HL-60/S4 treated with phorbol 12-myristate 13-acetate at 8.2 ng/mL for 4 days and 3 days (cell line): ENCODE measurements around the gene TATDN2.

Source experiments
- in situ Hi-C: fragments of 300-500 bp; cut with MboI; formaldehyde crosslinking; loops from 2 replicates; pipeline ENCODE4 v1.15.0; 2022; ENCODE audit warnings: low sequenced_read_pairs

The TATDN2 gene, protein sequence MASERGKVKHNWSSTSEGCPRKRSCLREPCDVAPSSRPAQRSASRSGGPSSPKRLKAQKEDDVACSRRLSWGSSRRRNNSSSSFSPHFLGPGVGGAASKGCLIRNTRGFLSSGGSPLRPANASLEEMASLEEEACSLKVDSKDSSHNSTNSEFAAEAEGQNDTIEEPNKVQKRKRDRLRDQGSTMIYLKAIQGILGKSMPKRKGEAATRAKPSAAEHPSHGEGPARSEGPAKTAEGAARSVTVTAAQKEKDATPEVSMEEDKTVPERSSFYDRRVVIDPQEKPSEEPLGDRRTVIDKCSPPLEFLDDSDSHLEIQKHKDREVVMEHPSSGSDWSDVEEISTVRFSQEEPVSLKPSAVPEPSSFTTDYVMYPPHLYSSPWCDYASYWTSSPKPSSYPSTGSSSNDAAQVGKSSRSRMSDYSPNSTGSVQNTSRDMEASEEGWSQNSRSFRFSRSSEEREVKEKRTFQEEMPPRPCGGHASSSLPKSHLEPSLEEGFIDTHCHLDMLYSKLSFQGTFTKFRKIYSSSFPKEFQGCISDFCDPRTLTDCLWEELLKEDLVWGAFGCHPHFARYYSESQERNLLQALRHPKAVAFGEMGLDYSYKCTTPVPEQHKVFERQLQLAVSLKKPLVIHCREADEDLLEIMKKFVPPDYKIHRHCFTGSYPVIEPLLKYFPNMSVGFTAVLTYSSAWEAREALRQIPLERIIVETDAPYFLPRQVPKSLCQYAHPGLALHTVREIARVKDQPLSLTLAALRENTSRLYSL

DNA sequence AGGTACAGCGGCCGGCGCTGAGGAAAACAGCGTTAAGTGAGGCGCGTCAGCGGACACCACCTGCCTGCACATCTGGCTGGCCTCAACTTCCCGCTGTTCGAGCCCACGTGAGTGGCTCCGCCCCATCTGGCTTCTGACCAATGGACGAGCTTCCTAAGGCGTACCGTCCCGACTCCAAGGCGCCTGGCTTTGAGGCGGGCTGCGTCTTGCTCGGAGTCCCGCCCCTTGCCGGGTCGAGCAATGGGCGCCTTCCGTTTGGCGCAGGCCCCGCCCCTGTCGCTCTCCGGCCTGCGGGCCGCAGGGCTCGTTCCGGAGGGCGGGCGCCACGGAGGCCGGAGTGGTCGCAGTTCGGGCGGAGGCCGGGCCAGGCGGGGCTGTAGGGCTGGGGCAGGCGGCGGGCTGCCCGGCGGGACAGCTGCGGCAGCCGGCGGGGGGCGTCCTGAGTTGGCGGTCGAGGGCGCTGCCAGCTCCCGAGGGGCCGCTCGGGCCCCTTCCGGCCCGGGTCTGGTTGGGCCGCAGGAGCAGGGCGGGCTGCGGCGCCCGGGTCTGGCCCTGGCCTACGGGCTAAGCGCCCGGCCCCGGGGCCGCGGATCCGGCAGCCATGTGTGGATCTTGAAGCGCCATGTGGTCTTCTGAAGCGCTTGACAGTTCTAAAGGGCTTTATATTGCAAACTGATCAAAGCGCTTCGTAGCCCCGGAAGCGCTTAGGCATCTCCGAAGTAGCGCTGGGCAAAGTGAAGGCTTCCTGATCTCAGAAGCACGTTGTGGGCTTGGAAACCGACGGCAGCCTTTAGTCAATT, at the start of gene TATDN2:
TSS of gene TATDN2 (plus strand) at position 276 of the 800 bp plus-strand sequence. CDS start 742 bp downstream, outside the sequence.
- in situ Hi-C loops: no loop called here

DNA sequence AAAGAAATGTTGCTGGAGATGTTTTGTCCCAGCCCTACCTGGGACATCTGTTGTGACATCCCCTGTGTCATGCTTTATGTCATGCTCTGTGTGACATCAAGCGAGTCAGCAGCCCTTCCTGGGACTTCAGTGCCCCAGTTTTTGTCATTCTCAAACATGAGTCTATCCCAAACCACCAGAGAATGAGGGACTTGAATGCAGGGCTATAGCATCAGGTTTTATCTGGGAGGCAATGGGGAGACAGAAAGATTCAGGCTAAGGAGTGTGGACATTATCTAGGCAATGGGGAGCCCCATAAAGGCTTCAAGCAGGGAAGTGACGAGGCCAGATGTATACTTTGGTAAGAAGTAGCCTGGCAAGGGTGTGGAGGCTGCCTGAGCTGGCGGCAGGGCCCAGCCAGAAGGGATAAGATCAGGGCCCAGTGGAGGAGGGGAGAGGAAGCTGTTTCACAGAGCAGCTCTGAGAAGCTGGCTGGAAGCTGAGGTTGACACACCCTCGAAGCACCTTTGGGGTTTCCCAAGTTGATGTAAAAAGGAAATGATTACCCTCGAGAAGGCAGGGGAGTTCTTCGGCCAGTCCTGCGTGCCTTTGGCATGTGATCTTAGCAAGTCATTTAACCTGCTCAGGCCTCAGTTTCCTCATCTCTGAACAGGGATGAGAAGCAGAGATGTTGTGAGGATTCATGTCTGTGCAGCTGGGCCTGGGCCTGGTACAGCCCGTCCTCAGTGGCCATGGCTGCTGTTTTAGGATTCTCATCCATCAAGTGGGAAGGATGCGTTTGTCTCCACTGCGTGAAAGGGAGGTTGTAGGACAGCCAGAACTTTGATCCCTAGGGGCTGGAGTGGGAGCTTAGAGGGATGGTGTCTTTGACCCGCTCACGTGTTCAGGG, 49.3 kb upstream of the TATDN2 start:
- in situ Hi-C loops: no loop called here

DNA sequence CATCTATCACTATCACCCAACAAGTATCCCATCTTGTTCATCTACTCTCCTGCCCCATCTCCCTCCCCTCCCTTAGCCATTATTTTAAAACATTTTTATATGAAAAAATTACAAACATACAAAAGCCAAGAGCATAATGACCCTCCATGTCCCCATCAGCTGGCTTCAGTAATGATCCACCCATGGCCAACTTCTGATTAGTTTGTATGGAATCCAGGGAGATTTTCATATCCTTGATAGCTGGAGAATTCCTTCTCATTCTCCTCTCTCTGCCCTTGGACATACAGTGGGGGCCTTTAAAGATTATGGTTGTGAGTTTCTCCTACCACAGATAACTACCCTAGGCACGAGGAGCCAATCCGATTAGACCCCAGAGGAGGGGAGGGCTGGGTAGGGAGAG, 43.3 kb upstream of the TATDN2 start:
- in situ Hi-C loops: no loop called here

DNA sequence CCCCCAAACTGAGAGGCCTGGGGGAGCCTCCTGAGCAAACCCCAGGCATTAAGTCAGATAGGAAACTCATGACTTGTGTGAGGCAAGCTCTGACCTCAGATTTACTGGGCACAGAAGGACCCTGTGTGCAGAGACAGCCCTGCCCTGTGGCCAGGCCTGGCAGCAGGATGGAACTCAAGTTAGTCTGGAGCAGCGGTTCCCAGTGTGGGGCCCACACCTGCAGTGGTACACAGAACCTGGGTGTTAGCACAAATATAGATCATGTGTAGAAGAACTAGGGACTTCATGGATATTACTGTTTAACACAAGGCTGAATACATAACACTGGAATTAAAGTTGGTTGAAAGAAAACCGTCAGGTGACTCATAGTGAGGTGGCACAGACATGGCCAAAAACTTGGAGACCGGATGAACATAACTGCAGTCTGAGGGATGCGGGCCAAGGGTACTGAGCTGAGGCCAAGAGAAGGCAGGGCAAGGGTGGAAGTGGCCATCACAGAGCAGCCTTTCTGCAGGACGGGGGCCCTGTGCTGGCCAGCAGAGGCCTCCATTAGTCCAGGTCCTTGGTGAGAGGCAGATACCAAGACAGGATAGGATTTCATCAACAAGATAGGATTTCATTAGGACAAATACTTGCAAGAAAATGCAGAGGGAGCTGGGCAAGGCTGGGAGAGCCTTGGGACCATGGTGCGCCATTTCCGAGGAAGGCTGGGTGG, 42.7 kb upstream of the TATDN2 start:
- in situ Hi-C loops: no loop called here

DNA sequence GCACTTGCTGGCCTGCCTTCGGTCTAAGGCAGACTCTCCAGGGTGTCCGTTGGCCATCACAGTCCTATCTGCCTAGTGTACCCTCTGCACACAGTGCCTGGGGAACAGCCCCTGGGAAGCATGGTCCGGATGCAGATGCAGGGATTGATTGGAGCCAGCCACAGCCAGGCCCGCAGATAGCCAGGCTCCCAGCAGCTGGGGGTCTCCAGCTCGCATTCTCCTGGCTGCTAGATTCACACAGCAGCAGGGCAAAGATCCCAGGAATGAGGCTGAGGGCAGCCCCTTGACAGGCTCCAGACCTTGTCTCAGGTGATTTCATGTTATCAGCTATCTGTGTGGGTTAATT, 42.1 kb upstream of the TATDN2 start:
- in situ Hi-C loops: no loop called here

DNA sequence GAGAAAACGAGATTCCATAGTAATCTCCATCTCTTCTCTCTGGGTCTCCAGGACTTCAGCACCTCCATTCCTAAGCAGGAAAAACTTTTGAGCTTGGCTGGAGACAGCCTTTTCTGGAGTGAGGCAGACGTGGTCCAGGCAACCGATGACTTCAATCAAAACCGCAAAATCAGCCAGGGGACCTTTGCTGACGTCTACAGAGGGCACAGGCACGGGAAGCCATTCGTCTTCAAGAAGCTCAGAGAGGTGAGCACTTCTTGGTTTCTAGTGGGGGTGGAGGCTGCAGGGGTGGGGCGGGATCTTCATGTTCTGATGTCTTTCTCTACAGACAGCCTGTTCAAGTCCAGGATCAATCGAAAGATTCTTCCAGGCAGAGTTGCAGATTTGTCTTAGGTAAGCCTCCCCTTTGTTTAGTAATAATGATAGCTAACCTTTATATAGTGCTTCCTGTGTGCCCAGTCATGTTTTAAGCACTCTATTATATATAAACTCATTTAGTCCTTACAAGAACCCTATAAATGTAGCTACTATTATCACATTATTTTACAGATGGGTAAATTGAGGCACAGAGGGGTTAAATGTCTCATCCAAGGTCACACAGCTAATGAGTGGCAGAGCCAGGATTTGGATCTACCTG, 35.0 kb upstream of the TATDN2 start:
- in situ Hi-C loops: no loop called here

DNA sequence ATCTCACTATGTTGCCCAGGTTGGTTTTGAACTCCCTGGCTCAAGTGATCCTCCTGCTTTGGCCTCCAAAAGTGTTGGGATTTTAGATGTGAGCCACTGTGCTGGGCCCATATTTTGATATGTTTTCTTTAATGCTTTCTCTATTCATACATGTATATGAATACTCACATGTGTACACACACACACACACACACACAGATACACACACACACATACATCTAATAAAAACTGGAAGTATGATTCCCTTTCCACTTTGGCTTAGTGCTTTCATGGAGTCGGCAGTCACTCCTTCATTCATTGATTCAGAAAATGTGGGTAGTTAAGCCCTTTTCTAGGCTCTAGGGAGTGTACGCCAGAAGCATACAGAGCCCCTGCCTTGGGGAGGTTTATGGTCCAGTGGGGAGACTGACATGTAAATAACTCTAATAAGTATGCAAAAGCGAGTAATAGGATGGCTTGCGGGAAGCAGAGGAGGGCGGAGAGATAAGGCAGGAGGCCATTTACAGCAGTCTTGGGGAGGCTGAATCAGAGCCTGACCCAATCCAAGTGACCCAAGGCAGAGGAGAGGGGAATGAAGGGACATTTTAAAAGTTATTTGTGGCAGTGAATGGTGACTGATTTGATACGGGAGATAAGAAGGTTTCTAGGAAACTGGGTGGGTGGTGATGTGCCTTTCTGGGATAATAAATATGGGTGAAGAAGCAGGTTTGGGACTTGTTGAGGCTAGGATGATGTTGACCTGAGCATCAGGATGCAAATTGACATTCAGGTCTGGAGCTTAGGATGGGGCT, 32.5 kb upstream of the TATDN2 start:
- in situ Hi-C loops: no loop called here

DNA sequence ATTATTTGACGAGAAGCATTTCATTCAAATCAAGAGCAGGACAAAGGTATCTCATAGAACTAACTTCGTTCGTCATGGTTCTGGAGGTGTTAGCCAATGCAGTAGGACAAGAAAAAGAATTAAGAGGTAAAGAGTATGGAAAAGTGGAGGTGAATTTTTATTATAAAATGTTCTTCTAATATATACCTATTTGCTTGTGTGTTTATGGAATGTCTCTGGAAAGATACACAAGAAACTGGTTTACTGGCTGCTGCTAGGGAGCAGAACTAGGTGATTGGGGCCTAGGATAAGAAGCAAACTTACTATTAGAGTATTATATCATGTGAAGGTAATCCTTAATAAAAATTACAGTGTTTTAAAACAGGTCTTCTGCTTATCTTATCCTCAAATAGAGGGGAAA, 30.9 kb upstream of the TATDN2 start:
- in situ Hi-C loops: no loop called here

DNA sequence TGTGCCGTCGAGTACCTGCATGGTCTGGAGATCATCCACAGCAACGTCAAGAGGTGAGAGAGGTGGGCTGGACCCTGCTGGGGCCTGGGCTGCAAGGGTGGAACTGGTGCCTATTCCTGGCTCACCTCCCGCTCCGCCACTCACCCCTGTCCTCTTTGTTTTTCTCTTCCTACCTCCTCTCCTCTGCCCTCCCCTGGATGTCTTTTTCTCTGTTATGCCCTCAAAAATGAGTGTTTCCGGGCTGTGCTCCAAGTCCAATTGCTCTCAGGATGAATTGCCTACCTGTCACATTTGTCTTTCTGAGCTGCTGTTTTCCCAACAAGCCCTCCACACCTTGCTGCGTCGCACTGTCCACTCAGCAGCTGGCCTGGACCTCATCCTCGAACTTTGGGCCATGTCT, 28.5 kb upstream of the TATDN2 start:
- in situ Hi-C loops: no loop called here

DNA sequence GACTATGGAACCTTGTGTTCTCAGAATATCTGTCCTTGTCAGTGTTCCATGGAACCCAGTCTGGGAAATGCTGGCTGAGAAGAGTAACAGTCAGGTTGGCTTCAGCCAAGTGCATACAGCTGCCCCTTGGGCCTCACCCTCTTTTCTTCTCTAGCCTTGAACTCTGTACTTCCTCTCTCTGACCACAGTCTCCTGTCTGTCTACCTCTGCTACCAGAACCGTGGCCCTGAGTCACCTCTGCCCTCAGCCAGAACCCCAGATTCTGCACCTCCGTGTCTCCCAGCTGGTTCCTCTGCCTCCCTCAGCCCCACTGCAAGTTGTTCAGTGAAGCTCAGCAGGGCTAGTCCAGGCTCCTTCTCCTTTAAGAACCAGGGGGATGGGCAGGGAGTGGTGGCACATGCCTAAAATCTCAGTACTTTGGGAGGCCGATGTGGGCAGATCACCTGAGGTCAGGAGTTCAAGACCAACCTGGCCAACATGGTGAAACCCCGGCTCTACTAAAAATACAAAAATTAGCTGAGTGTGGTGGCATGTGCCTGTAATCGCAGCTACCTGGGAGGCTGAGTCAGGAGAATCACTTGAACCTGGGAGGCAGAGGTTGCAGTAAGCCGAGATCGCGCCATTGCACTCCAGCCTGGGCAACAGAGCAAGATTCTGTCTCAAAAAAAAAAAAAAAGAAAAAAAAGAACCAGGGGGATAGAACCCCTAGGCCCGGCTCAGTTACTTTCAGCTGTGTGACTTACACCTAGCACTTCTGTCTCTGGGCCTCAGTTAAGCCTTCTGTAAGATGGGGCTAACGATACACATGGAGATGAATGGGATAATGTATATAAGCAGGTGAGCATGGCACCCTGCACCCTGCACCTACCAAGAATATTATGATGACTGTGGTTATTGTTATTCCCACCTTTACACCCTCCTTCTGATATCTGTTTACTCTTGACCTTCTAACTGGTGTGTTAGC, 24.3 kb upstream of the TATDN2 start:
- in situ Hi-C loops: no loop called here

DNA sequence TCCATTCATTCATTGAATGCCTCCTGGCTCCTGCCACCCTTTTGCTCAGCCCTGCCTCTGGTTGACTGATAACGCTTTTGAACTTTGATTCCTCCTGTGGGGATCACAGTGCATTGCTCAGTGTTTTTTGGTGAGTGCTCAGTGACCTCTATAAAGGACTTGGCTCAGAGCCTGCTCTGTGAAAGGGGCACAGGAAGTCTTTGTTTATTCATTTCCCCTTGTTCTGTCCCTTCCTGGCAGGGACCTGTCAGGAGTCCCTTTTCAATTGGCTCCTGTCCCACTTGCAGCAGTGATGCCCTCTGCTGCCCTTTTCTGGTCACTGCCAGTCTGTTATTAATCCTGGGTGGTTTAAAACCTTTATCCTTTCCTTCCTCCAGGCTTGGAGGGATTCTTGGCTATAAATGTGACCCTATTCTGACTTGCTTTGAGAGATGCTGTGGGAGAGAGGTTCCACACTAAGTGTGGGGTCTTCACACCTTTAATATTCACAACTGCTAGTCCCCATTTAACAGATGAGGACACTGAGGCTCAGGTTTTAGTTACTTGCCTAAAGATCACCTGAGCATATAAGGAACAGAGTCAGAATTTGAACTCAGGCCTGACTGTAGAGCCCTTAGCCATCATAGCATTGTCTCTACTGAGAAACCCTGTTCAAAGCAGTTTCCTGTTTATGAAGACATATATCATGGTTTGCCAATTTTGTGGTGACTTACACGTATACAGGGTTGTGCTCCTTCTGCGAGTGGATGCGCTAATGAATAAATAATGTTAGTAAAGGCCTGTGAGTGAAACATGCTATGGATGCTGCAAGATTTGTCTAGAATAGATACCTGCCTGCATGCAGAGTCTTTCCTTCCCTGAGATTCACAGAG, 23.2 kb upstream of the TATDN2 start:
- in situ Hi-C loops: no loop called here

DNA sequence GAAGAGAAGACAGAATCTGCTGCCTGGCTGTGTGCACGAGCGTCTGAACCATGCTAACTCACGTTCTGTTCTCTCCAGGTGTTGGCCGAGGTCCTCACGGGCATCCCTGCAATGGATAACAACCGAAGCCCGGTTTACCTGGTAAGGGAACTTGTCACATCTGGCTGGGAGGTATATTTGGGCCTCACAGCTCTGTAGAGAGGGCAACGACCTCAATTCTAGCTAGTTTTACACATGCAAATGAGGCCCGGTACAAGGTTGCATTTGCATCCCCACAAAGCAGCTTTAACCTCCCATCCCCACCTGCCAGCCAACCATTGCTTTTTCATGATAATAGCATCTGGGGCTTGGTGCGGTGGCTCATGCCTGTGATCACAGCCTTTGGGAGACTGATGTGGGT, 22.0 kb upstream of the TATDN2 start:
- in situ Hi-C loops: no loop called here

DNA sequence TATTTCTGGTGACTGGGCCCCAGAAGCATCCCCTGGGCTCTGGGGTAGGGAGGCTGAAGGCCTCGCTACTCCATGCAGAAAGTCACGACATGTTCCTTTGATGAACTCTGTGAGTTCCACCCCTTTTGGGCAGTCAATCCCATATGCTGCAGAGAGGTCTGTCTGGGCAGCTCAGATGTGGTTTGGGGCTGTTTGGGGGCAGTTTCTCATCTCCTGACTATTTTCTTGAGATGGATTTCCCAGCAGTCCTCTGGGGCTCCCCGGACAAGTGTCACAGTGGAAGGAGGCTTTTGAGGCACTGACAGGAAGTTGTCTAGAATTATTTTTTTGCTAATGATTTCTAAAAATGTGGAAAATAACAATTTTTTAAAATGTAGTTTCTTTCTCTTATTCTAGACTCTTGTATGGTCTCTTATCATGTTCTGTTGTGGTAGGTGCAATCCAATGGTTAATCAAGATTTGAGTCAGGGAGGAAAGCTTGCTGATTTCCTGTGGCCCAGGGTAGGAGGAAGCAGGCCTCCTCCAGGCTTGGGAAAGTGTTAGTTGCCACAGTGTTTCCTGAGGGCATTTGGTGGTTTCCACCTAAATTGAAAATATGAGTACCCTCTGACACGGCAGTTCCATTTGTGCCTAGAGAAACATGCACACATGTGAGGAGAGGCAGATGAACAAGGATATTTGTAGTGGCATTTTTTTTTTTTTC, 19.9 kb upstream of the TATDN2 start:
- in situ Hi-C loops: no loop called here

DNA sequence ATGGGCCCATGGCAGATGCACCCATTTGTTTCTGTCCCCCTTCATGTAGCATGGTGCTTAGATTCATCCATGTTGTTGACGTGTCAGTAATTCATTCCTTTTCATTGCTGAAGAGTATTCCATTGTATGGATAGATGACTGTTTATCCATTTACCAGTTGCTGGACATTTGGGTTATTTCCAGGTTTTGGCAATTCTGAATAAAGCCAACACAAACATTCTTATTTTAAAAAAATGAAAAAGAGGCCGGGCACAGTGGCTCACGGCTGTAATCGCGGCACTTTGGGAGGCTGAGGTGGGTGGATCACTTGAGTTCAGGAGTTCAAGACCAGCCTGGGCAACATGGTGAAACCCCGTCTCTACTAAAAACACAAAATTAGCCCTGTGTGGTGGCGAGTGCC, 18.7 kb upstream of the TATDN2 start:
- in situ Hi-C loops: no loop called here

DNA sequence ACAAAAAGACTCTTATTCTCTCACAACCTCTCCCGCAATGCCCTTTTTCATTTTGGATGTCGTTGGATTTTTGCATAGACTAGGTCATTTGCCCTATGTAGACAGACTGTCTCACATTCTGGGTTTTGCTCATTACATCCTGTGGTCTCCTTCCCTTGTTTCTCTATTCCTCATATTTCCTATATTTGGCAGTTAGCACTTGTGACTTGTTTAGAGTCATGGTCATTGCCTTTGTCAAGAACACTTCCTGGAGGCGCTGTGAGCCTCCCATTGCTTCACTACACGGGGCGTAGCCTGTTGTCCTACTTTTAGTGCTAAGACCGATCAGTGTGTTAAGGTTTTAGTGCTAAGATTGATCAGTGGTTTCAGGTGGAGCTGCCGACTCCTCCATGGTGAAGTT, 16.1 kb upstream of the TATDN2 start:
- in situ Hi-C loops: no loop called here

DNA sequence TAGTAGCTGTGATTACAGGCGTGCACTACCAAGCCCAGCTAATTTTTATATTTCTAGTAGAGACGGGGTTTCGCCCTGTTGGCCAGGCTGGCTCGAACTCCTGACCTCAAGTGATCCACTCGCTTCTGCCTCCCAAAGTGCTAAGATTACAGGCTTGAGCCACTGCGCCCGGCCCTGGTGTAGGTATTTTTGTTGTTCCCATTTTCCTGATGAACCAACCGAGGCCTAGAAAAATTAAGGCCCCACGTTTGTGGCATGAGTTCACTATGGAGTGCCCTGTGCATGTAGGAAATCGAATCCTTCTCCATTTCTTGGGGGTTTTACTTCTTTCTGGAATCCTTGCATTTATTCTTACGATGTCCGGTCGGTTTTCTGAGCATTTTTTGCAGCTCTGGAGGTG, 14.3 kb upstream of the TATDN2 start:
- in situ Hi-C loops: no loop called here
